Stimulated activated CD4-positive, alpha-beta T cell treated with anti-CD3 and anti-CD28 coated beads, Interleukin-4, amount 100 ng/mL, for 24 hours (primary cell): ENCODE measurements around the gene TARBP2.

Source experiments
- DNase-seq: peaks from one replicate; pipeline ENCODE4 v3.0.0-alpha.2; 2020

The TARBP2 gene

GRCh38 chr12:53500776-53501614 lies at the start of gene TARBP2:
Gene TARBP2, plus strand, starts transcription at chr12:53501283. Its CDS starts 126 bp downstream, at chr12:53501409.
- DNase-seq: peak; percentile 96

- DNase-seq: peak; percentile 98
Observed at GRCh38 chr12:53451661-53452158, 49.4 kb upstream of the TARBP2 start, which contains the start of gene PCBP2. Gene PCBP2, plus strand, starts transcription at chr12:53452102. Its CDS starts 2,699 bp downstream, at chr12:53454801.

- DNase-seq: peak; percentile 77
Observed at GRCh38 chr12:53452159-53453077, 48.7 kb upstream of the TARBP2 start.

- DNase-seq: no peak
Observed at GRCh38 chr12:53453953-53454640, 47.0 kb upstream of the TARBP2 start.

GRCh38 chr12:53454707-53455106 lies 46.4 kb upstream of the TARBP2 start:
- no peak for DNase-seq

- no peak for DNase-seq
Observed at GRCh38 chr12:53456654-53457366, 44.3 kb upstream of the TARBP2 start.

- DNase-seq: no peak
Observed at GRCh38 chr12:53459097-53459496, 42.0 kb upstream of the TARBP2 start.

- DNase-seq: no peak
Observed at GRCh38 chr12:53461059-53461458, 40.0 kb upstream of the TARBP2 start.

- DNase-seq: no peak
Observed at GRCh38 chr12:53461591-53461990, 39.5 kb upstream of the TARBP2 start.

GRCh38 chr12:53462935-53463334 lies 38.1 kb upstream of the TARBP2 start:
- DNase-seq: no peak

- no peak for DNase-seq
Observed at GRCh38 chr12:53463802-53464560, 37.1 kb upstream of the TARBP2 start.

GRCh38 chr12:53464685-53465418 lies 36.2 kb upstream of the TARBP2 start:
- DNase-seq: no peak

GRCh38 chr12:53465679-53466078 lies 35.4 kb upstream of the TARBP2 start:
- no peak for DNase-seq

- no peak for DNase-seq
Observed at GRCh38 chr12:53466640-53467039, 34.4 kb upstream of the TARBP2 start.

GRCh38 chr12:53467082-53467481 lies 34.0 kb upstream of the TARBP2 start:
- no peak for DNase-seq

GRCh38 chr12:53467880-53468279 lies 33.2 kb upstream of the TARBP2 start:
- no peak for DNase-seq

- no peak for DNase-seq
Observed at GRCh38 chr12:53468282-53468681, 32.8 kb upstream of the TARBP2 start.

GRCh38 chr12:53472056-53472582 lies 29.0 kb upstream of the TARBP2 start:
- no peak for DNase-seq

- no peak for DNase-seq
Observed at GRCh38 chr12:53474077-53474476, 27.0 kb upstream of the TARBP2 start.

- no peak for DNase-seq
Observed at GRCh38 chr12:53474819-53475218, 26.3 kb upstream of the TARBP2 start.
